Activated CD4-positive, alpha-beta T cell treated with anti-CD3 and anti-CD28 coated beads, Interleukin-2, Interleukin-4, amounts not matched to agents 100 ng/mL and 50 ng/mL, durations not matched to agents 16 hours and 8 hours (primary cell): Measurements from ENCODE around the gene STAB2.

Experiments used
- DNase-seq: peaks from one replicate; pipeline ENCODE4 v3.0.0-alpha.2; 2020; ENCODE audit warnings: low spot score

Gene STAB2, protein sequence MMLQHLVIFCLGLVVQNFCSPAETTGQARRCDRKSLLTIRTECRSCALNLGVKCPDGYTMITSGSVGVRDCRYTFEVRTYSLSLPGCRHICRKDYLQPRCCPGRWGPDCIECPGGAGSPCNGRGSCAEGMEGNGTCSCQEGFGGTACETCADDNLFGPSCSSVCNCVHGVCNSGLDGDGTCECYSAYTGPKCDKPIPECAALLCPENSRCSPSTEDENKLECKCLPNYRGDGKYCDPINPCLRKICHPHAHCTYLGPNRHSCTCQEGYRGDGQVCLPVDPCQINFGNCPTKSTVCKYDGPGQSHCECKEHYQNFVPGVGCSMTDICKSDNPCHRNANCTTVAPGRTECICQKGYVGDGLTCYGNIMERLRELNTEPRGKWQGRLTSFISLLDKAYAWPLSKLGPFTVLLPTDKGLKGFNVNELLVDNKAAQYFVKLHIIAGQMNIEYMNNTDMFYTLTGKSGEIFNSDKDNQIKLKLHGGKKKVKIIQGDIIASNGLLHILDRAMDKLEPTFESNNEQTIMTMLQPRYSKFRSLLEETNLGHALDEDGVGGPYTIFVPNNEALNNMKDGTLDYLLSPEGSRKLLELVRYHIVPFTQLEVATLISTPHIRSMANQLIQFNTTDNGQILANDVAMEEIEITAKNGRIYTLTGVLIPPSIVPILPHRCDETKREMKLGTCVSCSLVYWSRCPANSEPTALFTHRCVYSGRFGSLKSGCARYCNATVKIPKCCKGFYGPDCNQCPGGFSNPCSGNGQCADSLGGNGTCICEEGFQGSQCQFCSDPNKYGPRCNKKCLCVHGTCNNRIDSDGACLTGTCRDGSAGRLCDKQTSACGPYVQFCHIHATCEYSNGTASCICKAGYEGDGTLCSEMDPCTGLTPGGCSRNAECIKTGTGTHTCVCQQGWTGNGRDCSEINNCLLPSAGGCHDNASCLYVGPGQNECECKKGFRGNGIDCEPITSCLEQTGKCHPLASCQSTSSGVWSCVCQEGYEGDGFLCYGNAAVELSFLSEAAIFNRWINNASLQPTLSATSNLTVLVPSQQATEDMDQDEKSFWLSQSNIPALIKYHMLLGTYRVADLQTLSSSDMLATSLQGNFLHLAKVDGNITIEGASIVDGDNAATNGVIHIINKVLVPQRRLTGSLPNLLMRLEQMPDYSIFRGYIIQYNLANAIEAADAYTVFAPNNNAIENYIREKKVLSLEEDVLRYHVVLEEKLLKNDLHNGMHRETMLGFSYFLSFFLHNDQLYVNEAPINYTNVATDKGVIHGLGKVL (N-terminal part only)

DNA sequence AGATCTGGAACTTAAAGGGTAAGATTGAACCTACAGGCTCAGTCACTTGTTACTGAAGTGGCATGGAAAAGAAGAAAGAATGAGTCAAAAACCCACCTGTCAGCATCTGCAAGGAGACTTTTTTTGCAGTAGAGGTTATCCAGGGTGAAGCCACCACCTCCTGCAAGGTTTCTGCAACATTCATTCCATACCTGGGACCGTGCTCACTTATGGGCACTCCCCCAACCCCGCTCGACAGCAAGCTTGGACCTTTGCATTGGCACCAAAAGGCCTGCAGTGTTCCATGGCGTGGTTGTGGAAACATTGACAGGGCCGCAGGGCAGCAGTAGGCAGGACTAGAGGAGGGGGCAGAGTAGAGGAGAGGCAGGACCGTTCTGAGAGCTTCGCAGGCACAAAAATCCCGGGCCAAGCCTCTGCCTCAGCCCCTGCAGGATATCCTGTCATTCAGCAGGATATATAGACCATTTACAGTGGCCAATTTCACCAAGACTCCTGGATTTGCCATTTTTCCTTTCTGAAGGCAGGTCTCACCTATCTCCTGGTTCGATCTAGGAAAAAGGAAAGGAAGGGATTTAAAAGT, at the start of gene STAB2:
TSS of gene STAB2 (plus strand) at position 483 of the 580 bp plus-strand sequence. CDS start 204 bp downstream, outside the sequence.
- no peak for DNase-seq

DNA sequence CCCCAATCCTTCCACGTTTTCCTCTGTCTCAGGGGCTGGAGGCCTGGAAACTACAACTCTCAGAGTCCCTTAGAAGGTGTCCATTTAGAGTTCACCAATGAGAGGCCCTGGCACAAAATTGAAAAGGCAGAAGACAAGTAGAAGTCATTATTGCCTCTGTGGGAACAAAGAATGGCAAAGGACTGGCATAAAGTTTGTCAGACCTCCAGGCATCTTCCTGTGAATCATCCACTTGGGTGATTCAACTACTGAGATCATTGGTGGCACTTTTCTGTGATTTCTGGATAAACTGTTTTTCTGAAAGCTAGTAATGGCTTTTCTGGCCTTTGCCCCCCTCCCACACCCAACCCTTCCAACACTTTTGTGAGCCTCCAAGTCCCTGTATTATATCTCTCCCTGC, 48.7 kb upstream of the STAB2 start:
- DNase-seq, result peak; percentile 20

DNA sequence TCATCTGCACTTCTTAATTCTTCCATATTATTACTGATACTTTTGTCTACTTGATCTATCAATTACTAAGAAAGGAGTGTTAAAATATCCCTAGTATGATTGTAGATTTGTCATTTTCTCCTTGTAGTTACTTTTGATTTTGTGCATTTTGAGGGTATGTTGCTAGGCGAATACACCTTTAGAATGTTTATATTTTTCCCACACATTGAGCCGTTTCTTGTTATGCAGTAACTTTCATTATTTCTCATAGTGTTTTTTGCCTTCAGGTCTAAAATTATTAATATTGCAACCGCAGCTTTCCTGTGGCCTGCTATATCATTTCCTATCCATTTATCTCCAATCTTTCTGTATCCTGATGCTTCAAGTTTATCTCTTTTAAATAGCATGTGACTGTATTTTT, 46.8 kb upstream of the STAB2 start:
- DNase-seq, result peak; percentile 41

DNA sequence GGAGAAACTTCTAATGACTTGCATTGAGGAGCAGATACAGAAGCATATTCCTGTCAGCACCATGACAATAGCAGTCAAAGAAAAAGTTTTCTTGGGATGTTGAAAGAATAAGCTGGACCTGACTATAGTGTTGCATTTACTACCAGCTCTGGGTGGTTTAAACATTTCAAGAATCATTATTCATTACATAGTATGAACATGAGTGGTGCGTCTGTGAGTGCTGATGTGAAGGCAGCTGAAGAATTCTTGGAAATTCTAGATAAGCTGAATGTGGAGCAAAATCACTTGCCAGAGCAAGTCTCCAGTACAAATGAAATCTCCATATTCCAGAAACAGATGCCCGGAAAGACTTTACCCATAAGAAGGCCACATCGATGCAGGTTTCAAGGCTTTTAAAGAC, 45.0 kb upstream of the STAB2 start:
- no peak for DNase-seq

DNA sequence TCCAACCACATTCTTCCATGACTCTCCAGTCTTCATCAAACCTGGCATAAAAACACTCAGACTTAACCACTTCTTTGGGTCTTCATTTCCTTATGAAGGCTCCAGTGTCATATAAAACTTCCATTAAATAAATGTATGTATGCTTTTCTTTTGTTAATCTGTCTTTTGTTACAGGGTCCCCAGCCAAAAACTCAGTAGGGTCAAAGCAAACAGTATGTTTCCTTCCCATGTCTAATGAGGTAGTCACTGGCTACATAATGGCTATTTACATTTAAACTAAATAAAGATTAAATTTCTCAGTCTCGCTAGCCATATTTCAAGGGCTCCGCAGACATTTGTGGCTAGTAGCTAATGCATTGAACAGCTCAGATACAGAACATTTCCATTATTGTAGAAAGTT, 40.1 kb upstream of the STAB2 start:
- no peak for DNase-seq

DNA sequence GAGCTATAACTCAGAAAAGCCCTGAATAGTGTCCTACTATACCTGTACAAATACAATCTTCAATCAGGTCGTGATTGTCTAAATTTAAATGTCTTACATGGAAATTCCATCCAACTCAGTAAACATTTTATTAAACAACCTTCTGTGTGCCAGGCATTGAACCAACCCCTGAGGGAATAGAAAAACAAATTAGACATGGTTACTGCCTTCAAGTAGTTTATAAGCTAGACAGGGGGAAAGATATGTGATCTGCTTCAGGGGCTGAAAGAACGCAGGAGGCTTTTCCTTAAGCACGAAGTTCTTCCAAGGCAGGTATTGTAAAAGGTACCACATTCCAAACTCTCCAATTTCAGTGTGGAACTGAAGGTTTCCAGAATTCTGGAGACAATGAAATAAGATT, 39.7 kb upstream of the STAB2 start:
- no peak for DNase-seq

DNA sequence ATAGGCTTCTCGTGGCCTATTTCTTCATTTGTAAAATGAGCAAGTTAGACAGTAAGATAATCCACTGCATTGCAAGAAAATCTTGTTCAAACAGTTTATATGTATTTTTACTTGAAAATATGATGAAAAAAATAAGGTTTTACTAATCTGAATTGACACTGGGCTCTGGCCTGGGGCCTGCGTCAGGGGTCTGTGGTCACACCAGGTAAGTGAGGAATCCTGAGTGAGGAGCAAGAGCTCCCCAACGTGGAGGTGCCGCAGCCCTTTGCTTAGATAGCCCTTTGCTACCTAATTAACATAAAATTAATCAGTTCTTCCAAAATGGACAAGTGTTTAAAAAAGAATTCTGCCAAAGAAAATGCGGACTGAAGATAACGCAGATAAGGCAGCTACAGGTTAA, 39.1 kb upstream of the STAB2 start:
- DNase-seq, result no peak

DNA sequence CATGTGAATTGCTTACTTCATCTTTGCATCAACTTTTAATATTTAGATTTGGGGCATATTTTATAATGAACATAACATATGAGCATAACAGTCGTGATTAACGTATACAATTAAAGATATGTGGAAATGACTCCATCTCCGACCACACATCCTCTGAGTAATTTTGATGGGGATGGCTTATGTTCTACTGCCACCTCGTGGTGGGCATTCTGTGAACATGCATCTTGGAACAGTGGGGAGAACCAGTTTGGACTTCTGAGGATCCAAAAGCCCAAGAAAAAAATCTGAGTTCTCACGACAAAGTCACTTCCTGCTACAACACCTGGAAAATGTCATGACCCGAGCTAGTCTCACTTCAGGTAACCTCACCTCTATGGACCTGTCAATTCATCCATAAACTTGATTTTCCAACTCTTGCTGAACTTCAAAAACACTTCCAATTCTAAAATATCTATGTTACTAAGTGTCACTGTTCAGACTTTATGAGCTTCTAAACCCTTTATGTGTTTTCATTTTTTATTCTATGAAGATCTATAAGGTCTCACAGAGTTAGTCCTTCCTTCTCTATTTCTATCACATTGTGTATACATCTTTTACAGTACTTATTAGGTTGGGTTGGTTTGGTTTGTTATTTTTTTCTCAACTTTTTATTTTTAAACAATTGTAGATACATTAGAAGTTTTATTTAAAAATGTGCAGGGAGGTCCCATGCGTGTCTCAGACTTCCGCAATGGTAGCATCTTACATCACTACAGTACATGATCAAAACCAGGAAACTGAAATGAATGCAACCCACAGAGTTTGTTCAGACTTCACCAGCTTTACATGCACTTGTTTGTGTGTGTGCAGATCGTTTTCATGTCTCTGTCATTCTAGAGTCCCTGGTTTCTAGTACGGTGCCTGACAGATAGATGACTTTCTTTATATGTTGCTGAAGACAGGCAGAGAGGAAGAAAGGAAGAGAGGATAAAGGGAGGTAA, 38.2 kb upstream of the STAB2 start:
- peak; percentile 81 for DNase-seq

DNA sequence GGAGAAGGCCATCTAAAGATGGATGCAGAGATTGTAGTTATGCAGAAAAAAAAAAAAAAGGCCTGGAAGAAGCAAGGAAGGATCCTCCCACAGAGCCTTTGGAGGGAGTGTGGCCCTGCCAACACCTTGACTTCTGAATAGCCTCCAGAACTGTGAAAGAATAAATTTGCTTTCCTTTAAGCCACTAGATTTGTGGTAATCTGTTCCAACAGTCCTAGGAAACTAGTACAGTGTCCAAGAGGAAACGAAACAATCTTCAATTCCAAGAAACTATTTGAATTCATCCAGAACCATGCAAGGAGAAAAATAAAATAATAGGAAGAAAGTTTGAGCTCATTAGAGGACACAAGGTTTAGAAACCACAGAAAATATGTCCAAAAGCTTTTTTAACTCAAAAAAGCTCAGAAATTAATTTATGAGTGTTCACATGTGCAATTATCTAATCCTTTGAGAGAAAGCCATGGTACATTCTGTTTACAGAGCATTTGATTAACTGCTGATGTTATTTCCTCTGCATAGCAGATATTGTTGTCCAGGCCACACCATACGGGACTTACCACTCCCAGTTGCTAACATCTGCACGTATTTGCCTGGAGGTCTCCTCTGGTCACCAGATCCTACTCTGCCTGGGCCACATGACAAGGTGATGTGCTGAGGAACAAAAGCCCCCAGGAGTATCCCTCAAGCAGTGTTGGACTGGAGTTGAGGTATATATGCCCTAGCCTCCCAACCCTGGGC, 30.0 kb upstream of the STAB2 start:
- no peak for DNase-seq

DNA sequence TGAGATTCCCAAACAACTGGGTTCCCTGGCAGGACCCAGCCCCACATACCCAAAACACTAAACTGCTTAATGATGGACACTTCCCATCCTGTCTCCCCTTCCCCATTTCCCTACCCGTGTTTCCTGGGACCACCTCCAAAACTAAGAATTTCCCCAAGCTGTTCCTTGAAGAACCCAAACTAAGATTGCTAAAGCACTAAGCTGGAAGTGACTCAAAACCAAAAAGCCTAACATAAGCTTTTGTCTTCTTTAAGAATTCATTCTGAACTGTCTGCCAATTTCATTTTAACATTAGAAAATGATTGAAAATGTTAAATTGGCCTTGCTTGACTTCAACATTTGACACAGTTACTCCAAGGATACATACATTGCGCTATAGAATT, 29.5 kb upstream of the STAB2 start:
- DNase-seq, result no peak

DNA sequence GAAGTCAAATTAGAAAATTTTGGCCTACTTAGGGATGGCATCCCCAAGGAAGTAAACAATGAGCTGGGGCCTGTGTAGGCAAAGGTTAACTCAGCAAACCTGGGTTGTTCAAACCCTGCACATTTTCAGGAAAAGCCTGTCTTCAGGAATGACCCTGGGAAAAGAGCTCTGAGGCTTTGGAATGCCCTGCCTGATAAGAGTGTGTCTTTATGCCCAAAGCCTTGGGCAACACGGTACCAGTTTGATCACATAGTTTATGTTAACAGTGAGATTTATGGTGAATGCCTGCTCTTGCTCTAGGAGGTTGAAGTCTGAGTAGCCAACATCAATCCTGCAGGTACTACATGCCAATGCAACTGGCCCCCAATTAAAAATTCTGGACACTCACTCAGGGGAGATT, 28.2 kb upstream of the STAB2 start:
- no peak for DNase-seq

DNA sequence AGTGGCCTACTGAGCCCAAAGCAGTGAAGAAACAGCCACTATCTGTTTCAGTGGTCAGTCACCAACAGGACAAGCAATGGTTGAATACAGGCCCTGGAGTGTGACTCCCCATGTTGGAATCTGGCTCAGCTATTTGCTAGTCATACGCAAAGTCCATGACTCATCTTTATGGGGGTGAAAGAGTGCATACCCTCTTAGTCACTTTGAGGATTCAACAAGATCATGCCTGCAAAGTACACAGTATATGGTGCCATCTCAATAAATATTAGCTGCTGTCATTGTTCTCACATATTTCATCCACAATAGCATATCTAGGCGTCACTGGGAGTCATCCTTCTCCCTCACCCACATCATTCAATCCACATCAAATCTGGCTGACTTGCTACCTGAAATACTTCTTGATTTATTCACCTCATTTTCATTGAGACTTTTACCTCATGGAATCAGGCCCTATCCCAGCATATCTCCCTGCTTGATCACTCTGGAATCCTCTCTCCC, 26.4 kb upstream of the STAB2 start:
- no peak for DNase-seq

DNA sequence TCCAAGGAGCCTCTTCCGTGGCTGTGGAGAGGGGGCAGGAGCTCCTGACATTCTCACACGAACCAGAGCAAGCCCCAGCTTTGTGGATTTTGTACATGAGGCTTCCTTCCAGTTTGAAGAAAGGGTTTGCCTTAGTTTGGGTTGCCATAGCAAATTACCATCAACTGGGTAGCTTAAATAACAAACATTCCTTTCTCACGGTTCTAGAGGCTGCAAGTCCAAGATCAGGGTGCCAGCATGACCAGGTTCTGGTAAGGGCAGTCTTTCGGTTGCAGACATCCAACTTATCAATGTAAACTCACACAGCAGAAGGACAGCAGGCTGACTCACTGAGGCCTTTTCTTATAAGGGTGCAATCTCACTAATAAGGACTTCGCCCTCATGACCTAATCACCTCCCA, 25.9 kb upstream of the STAB2 start:
- DNase-seq, result no peak

DNA sequence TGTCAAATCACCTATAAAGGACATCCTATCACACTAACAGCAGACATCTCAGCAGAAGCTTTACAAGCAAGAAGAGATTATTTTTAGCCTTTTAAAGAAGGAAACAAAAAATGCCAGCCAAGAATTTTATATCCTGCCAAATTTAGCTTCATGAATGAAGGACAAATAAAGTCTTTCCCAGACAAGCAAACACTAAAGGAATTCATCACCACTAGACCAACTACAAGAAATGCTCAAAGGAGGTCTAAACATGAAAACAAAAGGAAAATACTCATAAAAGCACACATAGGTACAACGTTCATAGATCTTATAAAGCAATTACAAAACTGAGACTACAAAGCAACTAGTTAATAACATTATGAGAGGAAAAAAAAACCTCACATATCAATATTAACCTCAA, 20.7 kb upstream of the STAB2 start:
- DNase-seq, result no peak

DNA sequence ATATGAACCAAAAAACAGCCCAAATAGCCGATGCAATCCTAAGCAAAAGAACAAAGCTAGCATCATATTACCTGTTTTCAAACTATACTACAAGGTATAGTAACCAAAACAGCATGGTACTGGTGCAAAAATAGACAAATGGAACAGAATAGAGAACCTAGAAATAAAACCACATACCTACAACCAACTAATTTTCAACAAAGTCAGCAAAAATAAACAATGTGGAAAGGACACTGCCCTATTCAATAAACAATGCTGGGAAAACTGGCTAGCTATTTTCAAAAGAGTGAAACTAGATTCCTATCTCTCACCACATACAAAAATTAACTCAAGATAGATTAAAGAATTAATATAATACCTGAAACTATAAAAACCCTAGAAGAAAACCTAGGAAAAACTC, 17.8 kb upstream of the STAB2 start:
- DNase-seq, result no peak

DNA sequence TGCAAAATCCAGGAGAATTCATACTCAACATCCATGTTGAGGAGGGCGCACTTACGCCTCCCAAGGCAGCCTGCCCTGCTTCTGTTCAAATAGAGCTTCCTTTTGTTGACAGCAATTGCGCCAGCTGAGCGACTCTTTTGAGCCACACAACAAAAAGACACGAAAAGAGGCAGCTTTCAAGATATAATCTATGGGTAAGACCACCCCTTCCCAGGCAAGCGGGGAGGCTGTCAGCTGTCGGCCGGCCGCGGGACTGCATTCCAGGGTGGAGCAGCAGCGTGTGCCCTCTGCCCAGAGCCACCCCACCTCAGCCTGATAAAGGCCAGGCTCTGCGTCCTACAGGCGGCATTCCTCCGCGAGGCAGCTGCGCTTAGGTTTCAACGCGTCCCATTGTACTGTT, 15.8 kb upstream of the STAB2 start:
- no peak for DNase-seq

DNA sequence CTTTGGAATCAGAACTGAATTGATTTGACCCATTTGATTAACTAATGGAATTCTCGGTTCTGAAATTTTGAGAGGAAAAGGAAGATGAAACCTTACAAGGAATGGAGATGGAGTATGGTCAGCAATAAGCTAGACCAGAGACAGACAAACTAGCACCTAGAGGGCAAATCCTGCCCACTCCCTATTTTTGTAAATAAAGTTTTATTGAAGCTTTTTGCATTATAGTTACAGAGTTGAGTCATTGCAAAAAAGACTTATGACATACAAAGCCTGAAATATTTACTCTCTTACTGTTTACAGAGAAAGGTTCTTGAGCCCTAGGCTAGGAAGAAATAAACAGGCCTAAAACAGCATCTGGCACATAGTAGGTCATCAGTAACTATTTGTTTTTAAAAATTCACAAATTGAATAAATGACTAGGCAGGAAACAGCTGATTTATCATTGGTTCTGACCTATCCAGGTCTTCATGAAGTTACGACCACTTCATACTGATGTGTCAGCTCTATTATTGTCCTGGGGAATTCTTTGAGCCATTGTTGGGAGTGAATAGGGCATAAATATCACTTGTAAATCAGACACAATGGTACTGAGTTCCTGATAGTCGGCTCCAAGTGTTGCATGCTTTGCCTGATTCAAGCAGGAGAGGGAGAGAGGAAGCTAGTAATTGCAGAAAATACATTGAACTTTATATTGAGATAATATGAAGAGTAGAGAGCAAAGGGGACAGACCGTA, 14.6 kb upstream of the STAB2 start:
- no peak for DNase-seq

DNA sequence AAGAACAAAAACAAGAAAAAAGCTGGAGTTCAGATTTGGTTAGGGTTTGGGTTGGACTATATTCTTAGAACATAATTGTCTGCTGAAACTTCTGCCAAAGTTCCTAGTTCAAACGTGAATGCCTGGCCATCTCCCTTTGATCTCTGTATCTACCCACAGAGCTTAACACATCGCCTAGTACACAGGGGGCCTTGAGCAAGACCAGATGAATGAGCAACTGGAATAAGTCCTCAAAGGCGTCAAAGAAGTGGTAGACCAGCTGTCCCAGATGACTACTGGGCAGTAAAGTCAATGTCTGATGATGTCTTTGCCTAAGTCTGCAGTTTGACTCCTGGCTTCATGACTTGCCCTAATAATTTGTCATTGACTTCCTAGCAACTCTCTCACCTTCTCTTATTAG, 13.9 kb upstream of the STAB2 start:
- DNase-seq, result no peak

DNA sequence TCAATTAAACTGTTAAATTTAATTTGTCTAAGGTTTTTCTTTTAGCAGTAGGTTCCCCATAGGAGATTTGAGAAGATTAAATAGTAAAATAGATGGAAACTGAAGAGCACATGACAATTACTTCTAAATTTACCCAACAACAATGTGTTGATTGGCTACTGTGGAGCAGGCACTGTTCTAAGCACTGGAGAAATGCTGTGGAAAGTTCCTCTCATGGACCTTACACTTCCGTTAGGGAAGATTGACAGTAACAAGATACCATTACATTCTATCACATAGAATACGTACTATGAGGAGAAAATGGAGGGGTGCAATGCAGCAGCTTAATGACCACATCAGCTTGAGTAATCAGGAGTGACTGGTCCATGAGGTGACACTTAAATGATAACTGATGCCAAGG, 8.1 kb upstream of the STAB2 start:
- no peak for DNase-seq
